Neuron (in vitro differentiated cells): ENCODE data around the gene ADGRV1.
"Not testable (repeated sequence)": the region's sequence is repeated elsewhere in the genome, so short reads cannot be mapped to it uniquely, and the experiment has no call there.

Experiments used
- H2AFZ ChIP-seq: one replicate; pipeline ENCODE4 v1.6.1; 2013; ENCODE audit warnings: low read depth, mild to moderate bottlenecking, inconsistent platforms, low read length, moderate library complexity
- H3K27me3 ChIP-seq: one replicate; pipeline ENCODE4 v1.6.1; 2013; ENCODE audit warnings: low read length; ENCODE audit not compliant: insufficient read depth
- H3K36me3 ChIP-seq: one replicate; pipeline ENCODE4 v1.6.1; 2013; ENCODE audit warnings: low read length; ENCODE audit not compliant: insufficient read depth
- H3K4me1 ChIP-seq: one replicate; pipeline ENCODE4 v1.6.1; 2013; ENCODE audit warnings: low read length; ENCODE audit not compliant: insufficient read depth
- H3K4me3 ChIP-seq: 2 replicates; pipeline ENCODE4 v1.5.1; 2013; ENCODE audit warnings: mild to moderate bottlenecking, low read length, moderate library complexity
- H3K9me3 ChIP-seq: one replicate; pipeline ENCODE4 v1.6.1; 2013; ENCODE audit warnings: low read length

Gene ADGRV1

DNA sequence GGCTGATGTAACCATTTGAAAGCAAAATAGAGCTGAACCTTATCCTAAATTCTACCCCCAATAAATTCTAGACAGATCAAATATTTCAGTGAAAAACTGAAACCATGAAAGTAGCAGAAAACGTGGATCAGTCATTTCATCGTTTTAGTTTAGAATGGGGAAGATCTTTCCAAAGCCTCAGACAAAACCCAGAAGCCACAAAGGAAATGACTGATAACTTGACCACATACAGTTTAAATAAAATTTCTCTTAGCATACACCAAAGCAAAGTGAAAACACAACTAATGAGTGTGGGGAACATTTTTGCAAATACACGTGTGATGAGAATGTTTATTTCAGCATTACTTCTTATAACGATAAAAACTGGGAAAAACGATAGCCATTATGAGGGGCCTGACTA lies 284.8 kb downstream of the ADGRV1 start:
- Histone ChIP-seq H3K4me1 (no peaks in the 10 kb centered on the region), H3K4me3 (no peak overlapping the region), H3K27me3 (no peaks in the 10 kb centered on the region), H2AFZ (no peak overlapping the region), H3K36me3 (peaks cover 26% of the 10 kb centered on the region), H3K9me3 (peaks cover 1% of the 10 kb centered on the region)

DNA sequence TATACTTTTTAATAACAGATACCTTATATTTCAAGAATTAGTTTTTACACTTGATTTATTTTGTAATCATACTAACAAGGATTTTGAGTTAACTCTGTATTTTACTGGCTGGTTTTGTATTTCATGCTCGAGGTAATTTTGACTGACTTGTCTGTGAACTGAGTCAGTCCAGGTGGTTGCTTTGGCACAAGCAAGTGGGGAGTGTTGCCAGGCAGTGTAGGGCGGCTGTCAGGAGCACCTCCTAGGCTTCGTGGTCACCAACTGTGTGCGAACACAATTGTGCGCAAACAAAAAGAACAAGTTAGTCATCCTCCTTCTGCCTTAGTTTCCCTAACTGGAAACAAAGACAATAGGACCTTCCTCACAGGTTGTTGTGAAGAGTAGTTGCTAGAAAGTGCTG lies 286.3 kb downstream of the ADGRV1 start:
- Histone ChIP-seq H3K27me3 (no peaks in the 10 kb centered on the region), H3K36me3 (peaks cover 26% of the 10 kb centered on the region), H3K9me3 (peaks cover 1% of the 10 kb centered on the region), H3K4me1 (no peaks in the 10 kb centered on the region), H3K4me3 (no peak overlapping the region), H2AFZ (no peak overlapping the region)

DNA sequence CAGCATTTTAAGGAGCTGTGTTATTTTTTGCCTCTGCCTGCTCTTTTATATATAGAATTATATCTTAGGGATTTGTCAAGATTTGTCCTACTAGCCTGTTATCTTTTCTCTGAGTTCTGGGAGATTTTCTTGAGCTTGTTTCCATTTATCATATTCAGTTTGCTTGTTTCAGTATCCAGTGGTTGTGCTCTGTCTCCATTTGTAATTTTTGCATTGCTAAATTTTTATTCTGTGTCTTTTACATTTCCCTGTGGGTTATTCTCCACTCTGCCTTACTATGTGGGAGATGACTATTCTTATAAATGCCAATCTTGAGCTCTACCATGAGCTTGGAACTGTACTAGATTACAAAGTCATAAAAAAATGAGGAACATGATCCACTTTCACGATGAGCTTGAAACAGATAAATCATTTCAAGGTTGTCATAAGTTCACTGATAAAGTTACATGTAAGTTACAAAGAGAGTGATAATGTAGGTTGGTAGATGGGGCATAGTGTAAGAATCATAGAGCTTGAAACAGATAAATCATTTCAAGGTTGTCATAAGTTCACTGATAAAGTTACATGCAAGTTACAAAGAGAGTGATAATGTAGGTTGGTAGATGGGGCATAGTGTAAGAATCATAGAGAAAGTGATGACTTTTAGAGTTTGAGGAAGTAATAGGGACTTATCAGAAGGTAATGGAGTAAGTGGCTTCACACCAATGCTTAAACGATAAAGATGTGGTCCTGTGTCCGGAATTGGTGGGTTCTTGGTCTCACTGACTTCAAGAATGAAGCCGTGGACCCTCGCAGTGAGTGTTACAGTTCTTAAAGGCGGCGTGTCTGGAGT lies 287.3 kb downstream of the ADGRV1 start:
- Histone ChIP-seq H3K36me3 (peaks cover 26% of the 10 kb centered on the region), H2AFZ (no peak overlapping the region), H3K9me3 (peaks cover 1% of the 10 kb centered on the region), H3K4me3 (no peak overlapping the region), H3K4me1 (peaks cover 4% of the 10 kb centered on the region), H3K27me3 (no peaks in the 10 kb centered on the region)

DNA sequence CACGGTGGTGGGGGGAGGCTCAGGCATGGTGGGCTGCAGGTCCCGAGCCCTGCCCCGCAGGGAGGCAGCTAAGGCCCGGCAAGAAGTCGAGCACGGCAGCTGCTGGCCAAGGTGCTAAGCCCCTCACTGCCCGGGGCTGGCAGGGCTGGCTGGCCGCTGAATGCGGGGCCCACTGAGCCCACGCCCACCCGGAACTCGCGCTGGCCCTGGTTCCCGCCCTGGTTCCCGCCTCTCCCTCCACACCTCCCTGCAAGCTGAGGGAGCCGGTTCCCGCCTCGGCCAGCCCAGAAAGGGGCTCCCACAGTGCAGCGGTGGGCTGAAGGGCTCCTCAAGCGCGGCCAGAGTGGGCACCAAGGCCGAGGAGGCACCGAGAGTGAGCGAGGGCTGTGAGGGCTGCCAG lies 289.0 kb downstream of the ADGRV1 start:
- not testable (repeated sequence) for H3K4me3 ChIP-seq, H3K9me3 ChIP-seq, H3K4me1 ChIP-seq, H2AFZ ChIP-seq, H3K27me3 ChIP-seq
- H3K36me3 ChIP-seq, result peaks cover 24% of the 10 kb centered on the region

DNA sequence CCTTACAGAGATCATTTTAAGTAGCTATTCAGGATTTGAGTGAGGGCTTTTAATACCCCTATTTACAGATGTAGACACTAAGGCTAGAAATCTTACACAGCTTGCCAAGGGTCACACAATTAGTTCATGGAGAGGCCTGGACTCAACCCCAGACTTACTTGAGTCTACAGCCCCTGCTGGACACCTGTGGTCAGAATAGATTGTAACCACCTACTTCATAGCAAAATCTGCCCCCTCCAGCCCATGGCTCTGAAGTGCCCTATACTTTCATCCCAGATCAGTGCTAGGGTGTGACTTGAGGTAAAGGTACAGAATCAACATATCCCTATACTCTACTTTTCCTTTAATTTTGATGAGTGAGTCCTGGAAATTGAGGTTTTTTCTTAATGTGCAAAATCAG lies 291.3 kb downstream of the ADGRV1 start:
- Histone ChIP-seq H3K36me3 (peaks cover 40% of the 10 kb centered on the region), H3K9me3 (peaks cover 1% of the 10 kb centered on the region), H3K4me3 (no peak overlapping the region), H2AFZ (no peak overlapping the region), H3K27me3 (no peaks in the 10 kb centered on the region), H3K4me1 (peaks cover 4% of the 10 kb centered on the region)

DNA sequence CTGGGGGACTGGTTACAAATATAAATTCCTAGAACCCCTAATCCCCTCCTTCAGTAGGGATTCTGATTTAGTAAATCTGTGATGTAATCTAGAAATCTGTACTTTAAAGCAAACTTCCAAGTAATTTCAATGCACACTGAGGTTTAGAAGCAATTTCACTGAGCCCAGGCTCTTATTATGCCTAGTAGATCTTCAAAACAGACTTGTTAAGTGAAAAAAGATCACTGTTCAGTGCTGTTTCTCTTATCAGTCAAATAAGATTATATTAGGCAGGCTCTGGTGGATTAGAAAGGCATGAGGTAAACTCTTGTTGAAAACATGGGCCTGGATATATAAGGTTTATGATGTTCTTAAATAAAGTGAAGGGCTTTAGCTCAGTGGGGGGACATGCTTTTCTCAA lies 293.9 kb downstream of the ADGRV1 start:
- Histone ChIP-seq H3K9me3 (no peaks in the 10 kb centered on the region), H3K4me1 (peaks cover 4% of the 10 kb centered on the region), H3K27me3 (no peaks in the 10 kb centered on the region), H2AFZ (no peak overlapping the region), H3K36me3 (peaks cover 51% of the 10 kb centered on the region), H3K4me3 (no peak overlapping the region)

DNA sequence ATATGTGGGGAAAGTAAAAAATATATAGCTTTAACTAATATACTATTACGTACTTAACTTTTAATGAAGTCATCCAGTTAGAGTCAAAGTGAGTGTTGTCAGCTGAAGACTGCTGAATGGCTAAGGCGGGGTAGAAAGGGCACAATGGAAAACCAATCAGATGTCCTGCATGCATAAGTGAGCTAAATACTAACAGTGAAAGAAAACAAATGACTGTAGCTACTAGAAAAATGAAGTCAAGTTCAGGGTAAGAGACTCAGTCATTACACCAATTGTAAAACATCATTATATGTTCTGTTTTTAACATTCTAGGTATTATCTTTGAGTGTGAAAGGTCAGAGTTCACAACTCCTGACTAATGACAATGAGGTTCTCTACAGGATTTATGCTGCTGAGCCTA lies 295.2 kb downstream of the ADGRV1 start:
- Histone ChIP-seq H3K4me1 (peaks cover 4% of the 10 kb centered on the region), H3K27me3 (no peaks in the 10 kb centered on the region), H3K36me3 (peaks cover 49% of the 10 kb centered on the region), H3K4me3 (no peak overlapping the region), H3K9me3 (no peaks in the 10 kb centered on the region), H2AFZ (no peak overlapping the region)

DNA sequence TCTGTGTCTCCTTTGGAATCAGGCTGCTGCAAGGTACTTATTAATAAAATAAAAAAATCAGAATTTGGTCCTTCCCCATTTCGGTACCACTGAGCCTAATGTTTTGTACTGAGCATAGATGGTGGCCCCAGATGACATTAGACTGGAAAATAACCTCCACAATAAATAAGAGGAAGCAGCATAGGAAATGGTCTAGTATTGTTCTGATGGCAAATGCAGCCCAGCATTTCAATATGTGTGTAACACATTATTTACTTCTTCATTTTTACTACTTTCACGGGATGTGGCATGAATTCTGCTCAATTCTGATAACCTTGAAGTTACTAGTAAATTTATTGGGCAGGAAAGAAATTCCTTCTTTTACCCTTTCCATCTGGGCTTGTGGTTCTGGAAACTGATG lies 295.6 kb downstream of the ADGRV1 start:
- no peak overlapping the region for H3K4me3 ChIP-seq
- H3K4me1 ChIP-seq, result peaks cover 4% of the 10 kb centered on the region
- H3K9me3 ChIP-seq, result no peaks in the 10 kb centered on the region
- H3K27me3 ChIP-seq, result no peaks in the 10 kb centered on the region
- H3K36me3 ChIP-seq, result peaks cover 48% of the 10 kb centered on the region
- H2AFZ ChIP-seq, result no peak overlapping the region

DNA sequence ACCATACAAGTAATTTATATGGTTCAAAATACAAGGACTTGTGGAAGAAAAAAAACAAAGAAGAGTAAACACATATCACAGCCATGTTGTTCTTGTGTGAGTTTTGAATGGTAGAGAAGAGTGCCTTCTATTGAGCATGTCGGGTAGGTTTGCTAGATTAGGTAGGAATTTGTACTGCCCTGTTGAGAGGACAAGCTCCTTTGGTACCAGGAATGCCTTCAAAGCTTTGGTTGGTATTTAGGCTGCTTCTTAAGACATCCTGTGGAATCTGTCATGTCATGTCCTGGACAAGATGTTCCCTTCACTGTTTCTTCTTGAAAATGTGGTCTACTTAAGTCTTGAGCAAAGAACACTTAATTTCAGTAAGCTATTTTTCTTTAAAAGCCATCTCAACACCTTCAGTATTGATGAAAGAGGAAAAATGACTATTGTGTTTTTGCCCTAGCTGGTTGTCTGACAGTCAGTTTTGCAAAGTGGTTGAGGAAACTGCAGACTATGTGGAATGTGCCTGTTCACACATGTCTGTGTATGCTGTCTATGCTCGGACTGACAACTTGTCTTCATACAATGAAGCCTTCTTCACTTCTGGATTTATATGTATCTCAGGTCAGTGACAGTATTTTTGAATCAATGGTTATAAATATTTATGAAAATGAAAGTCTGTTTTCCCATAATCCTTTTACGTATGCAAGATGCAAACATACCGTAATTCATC lies 296.9 kb downstream of the ADGRV1 start:
- peaks cover 39% of the 10 kb centered on the region for H3K36me3 ChIP-seq
- no peak overlapping the region for H2AFZ ChIP-seq
- H3K4me3 ChIP-seq, result no peak overlapping the region
- no peaks in the 10 kb centered on the region for H3K9me3 ChIP-seq
- peaks cover 4% of the 10 kb centered on the region for H3K4me1 ChIP-seq
- H3K27me3 ChIP-seq, result no peaks in the 10 kb centered on the region

DNA sequence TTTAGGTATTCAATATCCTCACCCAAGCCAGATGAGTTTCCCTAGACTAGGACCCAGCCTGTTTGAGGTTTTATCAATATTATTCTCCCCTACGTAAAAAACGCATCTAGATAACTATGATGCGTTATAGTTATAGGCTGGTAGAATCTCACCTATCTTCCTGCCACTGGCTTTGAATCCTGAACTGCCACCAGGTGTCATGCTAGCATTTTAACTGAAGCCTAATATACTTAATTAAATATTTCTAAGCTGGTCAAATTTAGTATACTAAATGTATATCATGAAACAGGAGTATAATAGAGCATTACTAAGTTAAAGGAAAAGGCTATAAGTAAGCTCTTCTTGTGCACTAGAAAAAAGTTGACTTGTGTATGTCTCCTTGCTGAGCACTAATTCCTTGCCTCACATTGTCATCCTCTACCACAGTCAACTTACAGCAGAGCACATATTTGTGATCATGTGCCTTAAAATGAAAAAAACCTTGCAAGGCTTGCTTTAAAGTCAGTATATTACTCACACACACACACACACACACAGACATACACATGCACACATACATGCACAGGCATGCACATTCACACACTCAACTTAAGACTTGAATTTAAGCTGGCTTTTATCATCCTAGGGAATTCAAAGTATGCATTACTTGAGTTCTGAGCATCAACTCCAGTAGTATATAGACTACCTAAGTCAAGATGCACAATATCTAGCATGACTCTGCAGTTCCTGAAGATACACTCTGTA lies 303.4 kb downstream of the ADGRV1 start:
- Histone ChIP-seq H3K4me3 (no peak overlapping the region), H3K4me1 (peaks cover 3% of the 10 kb centered on the region), H3K9me3 (no peaks in the 10 kb centered on the region), H2AFZ (no peak overlapping the region), H3K36me3 (peaks cover 10% of the 10 kb centered on the region), H3K27me3 (no peaks in the 10 kb centered on the region)

DNA sequence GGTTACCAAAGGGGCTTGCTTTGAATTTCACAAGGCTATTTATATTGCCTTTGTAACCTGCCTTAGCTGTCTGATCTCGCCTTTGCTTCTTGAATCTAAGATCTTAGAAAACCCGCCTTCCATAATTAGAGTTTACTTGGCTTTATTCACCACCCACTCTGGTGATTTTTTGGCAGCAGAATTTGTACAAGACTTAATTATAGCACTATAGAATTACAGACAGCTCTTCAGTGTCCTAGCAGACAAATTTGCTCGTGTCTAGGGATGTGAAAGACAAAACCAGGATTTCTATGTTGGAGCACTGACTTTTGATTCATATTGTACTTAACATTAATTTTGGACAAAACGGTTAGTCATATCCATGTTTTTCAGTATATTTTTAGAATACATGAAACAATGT lies 306.6 kb downstream of the ADGRV1 start:
- Histone ChIP-seq H3K27me3 (no peaks in the 10 kb centered on the region), H2AFZ (no peak overlapping the region), H3K4me1 (peaks cover 3% of the 10 kb centered on the region), H3K36me3 (peaks cover 21% of the 10 kb centered on the region), H3K9me3 (no peaks in the 10 kb centered on the region), H3K4me3 (no peak overlapping the region)

DNA sequence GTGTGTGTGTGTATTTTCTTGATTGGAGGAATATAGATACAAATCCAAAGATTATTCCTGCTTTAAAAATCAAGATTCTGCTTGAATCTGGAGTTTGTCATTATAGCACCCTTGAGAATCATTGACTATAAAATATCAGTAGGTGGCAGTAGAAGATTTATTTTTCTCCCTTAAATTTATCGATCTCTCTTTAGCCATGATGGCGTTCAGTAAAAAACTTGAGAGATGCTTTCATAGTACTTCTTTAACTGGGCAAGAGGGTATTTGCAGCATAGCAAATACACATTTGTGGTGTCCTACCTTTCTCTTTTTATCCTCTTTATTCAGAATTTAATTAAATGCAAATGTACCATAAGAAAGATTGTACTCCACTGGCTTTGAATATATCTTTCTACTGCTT lies 307.7 kb downstream of the ADGRV1 start:
- Histone ChIP-seq H3K36me3 (peaks cover 21% of the 10 kb centered on the region), H2AFZ (no peak overlapping the region), H3K4me3 (no peak overlapping the region), H3K27me3 (no peaks in the 10 kb centered on the region), H3K9me3 (no peaks in the 10 kb centered on the region), H3K4me1 (peaks cover 3% of the 10 kb centered on the region)
